Central memory CD8-positive, alpha-beta T cell (primary cell): ENCODE results near the gene RGS1.
A peak's percentile ranks its signal among the peaks of the same experiment; 100 is the strongest.

ENCODE experiments used
- ATAC-seq: fragments of 150-1000 bp; cut with Tn5 transposase; replicated peaks from 2 replicates; pipeline ENCODE4 v1.10.0; 2022; ENCODE audit warnings: mild to moderate bottlenecking, moderate FRiP score, moderate number of reproducible peaks; ENCODE audit not compliant: poor library complexity, severe bottlenecking; ENCODE audit errors: extremely low read depth
- DNase-seq, 2 donors: peaks; one replicate each; pipeline ENCODE4 v3.0.0; 2021; ENCODE audit warnings: low spot score in 2 of 2
- H3K27ac Mint-ChIP-seq: one replicate; pipeline ENCODE4 v1.8.0; 2022; ENCODE audit warnings: low read depth, mild to moderate bottlenecking, moderate library complexity, mixed read lengths
- H3K27me3 Mint-ChIP-seq: one replicate; pipeline ENCODE4 v1.8.0; 2022; ENCODE audit warnings: mixed read lengths
- H3K36me3 Mint-ChIP-seq: one replicate; pipeline ENCODE4 v1.8.0; 2022; ENCODE audit warnings: mild to moderate bottlenecking, moderate library complexity, mixed read lengths; ENCODE audit not compliant: insufficient read depth
- H3K4me1 Mint-ChIP-seq: one replicate; pipeline ENCODE4 v1.8.0; 2022; ENCODE audit warnings: mixed read lengths
- H3K4me3 Mint-ChIP-seq: one replicate; pipeline ENCODE4 v1.8.0; 2022; ENCODE audit warnings: mild to moderate bottlenecking, moderate library complexity, mixed read lengths
- H3K9me3 Mint-ChIP-seq: one replicate; pipeline ENCODE4 v1.8.0; 2022; ENCODE audit warnings: mixed read lengths

The RGS1 gene

DNA sequence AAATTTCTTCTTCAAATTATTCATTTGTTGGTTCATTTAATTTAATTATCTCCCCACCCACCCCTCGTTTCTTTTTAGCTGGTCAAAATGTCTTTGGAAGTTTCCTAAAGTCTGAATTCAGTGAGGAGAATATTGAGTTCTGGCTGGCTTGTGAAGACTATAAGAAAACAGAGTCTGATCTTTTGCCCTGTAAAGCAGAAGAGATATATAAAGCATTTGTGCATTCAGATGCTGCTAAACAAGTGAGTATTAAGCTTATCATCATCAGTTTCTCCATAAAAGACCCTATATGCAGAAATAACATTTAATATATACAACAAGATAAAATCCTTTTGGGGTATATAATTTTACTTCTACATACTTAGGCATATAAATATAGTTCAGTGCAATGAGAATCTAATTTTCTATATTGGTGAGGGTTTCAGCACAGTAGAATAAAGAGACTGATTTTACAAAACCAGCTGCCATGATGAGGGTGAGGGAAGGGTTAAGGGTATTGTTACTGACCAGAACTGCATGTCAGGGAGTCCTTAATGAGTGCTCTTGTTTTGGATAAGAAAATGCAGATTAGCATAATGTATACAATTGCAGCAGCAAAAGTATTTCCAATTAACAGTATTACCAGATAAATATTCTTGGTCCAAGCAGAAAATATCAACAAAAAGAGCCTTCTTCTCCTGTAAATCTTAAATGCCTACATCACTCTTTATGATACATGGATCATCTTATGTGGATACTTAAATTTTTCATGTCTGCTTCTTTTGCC is 2.8 kb downstream of the RGS1 start:
- ATAC-seq (no peak), DNase-seq (no peak)
- no peaks in the 10 kb centered on the region for H3K9me3 Mint-ChIP-seq
- H3K4me3 Mint-ChIP-seq, result peak overlapping the region; percentile 50
- peaks cover 48% of the 10 kb centered on the region for H3K4me1 Mint-ChIP-seq
- peaks cover 32% of the 10 kb centered on the region for H3K36me3 Mint-ChIP-seq
- peak overlapping the region; percentile 98 for H3K27ac Mint-ChIP-seq
- H3K27me3 Mint-ChIP-seq, result no peaks in the 10 kb centered on the region

DNA sequence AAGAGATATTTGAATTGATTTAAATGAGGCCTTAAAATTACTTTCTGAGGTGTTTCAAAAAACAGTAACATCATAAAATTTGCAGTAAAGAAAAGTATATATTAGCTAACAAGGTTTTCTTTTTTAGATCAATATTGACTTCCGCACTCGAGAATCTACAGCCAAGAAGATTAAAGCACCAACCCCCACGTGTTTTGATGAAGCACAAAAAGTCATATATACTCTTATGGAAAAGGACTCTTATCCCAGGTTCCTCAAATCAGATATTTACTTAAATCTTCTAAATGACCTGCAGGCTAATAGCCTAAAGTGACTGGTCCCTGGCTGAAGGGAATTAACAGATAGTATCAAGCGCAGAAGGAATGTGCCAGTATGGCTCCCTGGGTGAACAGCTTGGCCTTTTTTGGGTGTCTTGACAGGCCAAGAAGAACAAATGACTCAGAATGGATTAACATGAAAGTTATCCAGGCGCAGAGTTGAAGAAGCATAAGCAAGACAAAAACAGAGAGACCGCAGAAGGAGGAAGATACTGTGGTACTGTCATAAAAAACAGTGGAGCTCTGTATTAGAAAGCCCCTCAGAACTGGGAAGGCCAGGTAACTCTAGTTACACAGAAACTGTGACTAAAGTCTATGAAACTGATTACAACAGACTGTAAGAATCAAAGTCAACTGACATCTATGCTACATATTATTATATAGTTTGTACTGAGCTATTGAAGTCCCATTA is 3.6 kb downstream of the RGS1 start:
- peaks cover 40% of the 10 kb centered on the region for H3K4me1 Mint-ChIP-seq
- no peaks in the 10 kb centered on the region for H3K27me3 Mint-ChIP-seq
- peak overlapping the region; percentile 98 for H3K27ac Mint-ChIP-seq
- H3K36me3 Mint-ChIP-seq, result peaks cover 32% of the 10 kb centered on the region
- DNase-seq (no peak), ATAC-seq (no peak)
- H3K4me3 Mint-ChIP-seq, result peak overlapping the region; percentile 50
- H3K9me3 Mint-ChIP-seq, result no peaks in the 10 kb centered on the region

DNA sequence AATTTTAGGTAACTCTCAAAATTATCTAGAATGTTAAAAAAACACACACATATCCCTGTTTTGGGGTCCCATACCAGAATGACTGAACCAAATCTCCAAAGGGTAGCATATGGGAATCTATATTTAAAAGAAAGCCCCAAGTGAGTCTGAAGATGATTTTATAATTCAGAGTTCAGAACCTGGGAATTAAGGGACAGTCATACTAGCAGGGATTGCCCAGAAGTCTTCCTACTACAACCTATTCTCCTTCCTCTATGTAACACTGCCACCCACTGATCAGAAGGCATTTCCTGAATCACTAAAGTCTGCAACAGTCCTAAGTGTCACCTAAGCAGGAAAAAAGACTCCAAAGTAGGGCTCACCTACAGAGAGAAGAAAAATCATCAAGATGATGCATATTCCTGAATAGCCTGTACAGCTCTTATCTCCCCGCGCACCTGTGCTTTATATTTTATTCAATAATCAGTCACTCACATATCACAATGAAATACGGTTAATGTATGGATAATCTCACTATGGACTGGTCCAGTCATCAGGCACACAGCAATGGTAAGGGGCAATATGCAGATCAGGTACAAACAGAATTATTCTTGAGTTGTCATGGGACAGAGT is 4.9 kb downstream of the RGS1 start:
- Mint-ChIP-seq H3K27ac (peak overlapping the region; percentile 98), H3K36me3 (peaks cover 30% of the 10 kb centered on the region), H3K4me1 (peaks cover 36% of the 10 kb centered on the region), H3K9me3 (no peaks in the 10 kb centered on the region), H3K27me3 (no peaks in the 10 kb centered on the region), H3K4me3 (no peak overlapping the region)
- no peak for DNase-seq
- ATAC-seq, result peak; percentile 9

DNA sequence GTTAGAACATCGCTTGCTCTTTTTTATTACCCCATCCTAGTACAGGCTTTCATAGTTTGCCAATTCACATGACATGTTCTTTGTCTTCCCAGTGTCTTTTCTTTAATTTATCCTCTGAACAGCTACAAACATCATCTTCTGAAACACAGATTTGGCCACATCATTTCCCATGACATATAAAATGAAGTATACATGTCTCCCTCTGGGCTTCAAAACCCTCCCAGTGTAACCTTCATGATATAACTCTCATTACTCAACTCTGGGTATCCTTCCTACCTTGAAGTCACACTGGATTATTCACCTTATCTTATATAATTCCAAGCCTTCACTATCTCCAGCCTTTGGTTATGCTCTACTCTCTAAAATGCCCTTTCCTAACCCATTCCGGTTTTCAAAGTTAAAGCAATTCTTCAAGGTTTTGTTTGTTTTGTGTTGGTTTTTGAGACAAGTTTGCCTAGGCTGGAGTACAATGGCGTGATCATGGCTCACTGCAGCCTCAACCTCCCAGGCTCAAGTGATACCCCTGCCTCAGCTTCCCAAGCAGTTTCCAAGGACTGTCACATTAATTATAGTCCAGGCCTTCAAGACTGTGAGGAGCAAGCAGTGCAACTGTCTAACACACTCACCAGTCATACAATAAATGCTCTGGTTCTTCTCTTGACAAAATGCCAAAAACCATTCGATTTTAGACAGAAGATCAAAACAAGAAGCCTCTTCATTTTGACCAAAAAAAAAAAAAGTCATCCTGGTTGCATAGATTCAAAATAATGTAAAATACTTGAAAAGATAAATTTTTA is 5.8 kb downstream of the RGS1 start:
- Mint-ChIP-seq H3K4me3 (no peak overlapping the region), H3K4me1 (peaks cover 31% of the 10 kb centered on the region), H3K27ac (peak overlapping the region; percentile 98), H3K9me3 (no peaks in the 10 kb centered on the region), H3K27me3 (no peaks in the 10 kb centered on the region), H3K36me3 (peaks cover 25% of the 10 kb centered on the region)
- DNase-seq, result no peak
- no peak for ATAC-seq

DNA sequence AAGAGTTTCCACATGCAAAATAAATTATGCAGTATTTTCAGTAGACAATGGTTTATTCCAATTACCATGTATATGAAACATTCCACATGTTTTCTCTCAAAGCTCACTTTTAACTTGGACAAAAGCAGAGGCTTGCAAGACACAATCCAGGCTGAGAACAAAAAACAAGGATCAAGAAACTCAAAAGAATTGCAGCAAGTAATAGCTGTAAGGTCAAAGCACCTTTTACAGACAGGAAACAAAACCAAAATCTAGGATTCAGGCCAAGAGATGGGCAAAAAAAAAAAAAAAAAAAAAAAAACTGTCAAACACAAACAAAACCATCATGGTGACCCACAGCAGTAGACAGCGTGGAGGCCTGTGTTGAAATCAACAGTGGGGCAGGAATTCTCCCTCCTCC is 9.3 kb downstream of the RGS1 start:
- Mint-ChIP-seq H3K9me3 (no peaks in the 10 kb centered on the region), H3K36me3 (peaks cover 4% of the 10 kb centered on the region), H3K4me1 (peaks cover 7% of the 10 kb centered on the region), H3K27ac (no peak overlapping the region), H3K4me3 (no peak overlapping the region), H3K27me3 (no peaks in the 10 kb centered on the region)
- ATAC-seq (no peak), DNase-seq (no peak)

DNA sequence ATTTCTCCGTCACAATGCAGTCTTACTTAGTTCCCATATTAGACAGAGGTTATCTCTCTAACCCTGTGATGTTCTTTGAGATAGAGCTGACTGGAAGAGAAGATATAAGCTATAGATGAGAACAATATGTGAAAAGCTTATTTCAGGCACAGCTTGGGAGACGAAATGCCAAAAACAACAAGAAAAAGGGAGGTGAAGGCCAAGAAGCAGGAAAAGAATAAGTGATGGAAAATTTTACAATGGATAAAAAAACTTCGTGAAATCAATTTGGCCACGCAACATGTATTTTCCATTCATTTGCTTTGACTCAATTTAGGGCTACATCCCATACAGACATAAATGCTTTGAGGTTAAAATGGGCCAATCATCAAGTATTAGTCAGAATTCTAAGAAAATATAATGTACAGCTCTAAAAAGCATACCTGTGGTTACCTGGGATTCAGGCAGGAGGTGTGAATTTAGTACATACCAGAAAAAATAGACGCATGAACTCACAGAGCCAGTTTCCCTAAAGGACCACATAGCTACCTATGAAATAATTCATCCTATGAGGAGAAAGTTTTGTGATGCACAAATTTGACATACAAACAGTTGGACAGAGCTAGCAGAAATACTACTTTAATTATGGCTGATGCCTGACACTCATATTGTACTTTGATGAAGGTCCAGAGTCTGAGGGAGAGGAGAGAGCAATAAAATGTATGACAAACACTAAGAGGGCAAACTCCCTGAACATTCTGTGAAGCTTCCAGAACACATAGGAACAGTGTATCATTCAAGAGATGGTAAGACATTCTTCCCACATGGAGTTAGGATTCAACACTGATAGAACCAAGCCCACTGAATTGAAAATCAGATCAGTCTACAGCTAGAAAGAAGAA is 12.1 kb downstream of the RGS1 start:
- no peak overlapping the region for H3K4me3 Mint-ChIP-seq
- ATAC-seq (no peak), DNase-seq (no peak)
- H3K27ac Mint-ChIP-seq, result no peak overlapping the region
- H3K27me3 Mint-ChIP-seq, result no peaks in the 10 kb centered on the region
- H3K36me3 Mint-ChIP-seq, result no peaks in the 10 kb centered on the region
- H3K4me1 Mint-ChIP-seq, result peaks cover 7% of the 10 kb centered on the region
- H3K9me3 Mint-ChIP-seq, result no peaks in the 10 kb centered on the region

DNA sequence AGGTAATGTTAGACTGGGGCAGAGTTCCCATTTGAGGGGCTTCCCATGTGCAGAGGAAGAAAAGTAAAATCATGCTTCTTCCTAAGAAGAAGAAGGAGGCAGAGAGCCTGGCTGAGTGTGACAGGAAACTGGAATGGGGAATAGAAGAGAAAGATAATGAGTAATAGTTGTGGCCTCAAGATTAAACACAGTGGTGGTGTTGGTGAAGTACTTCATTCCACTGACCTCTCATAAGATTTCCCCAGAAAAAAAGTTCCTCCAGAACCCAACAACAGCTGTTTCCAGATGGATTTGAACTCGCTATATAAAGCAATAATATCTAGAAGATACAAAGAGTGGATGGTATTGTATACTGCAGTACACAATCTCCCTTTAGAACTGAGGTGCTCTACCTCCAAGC is 13.0 kb downstream of the RGS1 start:
- ATAC-seq (no peak), DNase-seq (no peak)
- Mint-ChIP-seq H3K27me3 (no peaks in the 10 kb centered on the region), H3K4me1 (peaks cover 7% of the 10 kb centered on the region), H3K9me3 (no peaks in the 10 kb centered on the region), H3K27ac (no peak overlapping the region), H3K4me3 (no peak overlapping the region), H3K36me3 (no peaks in the 10 kb centered on the region)

DNA sequence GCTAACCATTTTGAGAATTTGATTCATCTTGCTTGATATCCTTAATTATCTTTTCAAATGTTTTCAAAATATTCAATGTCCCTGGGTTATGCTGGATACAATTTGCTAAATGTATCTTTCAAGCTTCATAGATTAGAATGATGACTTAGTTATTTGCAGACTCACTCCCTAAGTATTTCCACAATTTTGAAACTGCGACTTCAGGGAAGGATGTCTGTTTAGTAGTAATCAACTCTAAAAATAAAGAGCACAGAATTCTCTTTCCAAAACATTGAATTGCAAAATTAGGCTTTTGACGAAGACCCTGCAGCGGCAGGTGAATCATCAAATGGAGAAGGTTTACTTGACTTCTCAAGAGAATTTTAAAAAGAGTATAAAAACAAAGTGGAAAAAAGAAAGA is 14.2 kb downstream of the RGS1 start:
- Mint-ChIP-seq H3K9me3 (no peaks in the 10 kb centered on the region), H3K27me3 (no peaks in the 10 kb centered on the region), H3K4me1 (peaks cover under 1% of the 10 kb centered on the region), H3K36me3 (no peaks in the 10 kb centered on the region), H3K4me3 (no peak overlapping the region), H3K27ac (peak overlapping the region; percentile 7)
- DNase-seq, result no peak
- ATAC-seq, result no peak

DNA sequence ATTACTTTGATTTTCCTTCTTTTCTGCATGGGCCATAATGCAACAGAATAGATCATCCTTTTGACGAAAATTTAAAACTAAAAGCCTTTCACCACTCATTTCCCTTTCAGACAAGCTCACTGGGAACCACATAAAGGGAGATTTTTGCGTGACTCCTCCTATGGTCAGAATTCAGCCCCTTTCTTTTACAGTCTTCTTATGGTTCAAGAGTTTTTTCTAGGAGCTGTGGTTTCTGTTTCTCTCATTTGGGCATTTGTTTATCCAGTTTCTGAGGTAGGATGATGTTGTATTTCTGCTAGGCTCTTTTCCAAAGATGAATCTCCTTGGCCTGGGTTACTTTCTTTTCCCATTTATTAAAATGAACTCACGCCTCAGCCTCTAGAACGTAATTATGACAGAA is 16.9 kb downstream of the RGS1 start:
- Mint-ChIP-seq H3K27me3 (no peaks in the 10 kb centered on the region), H3K4me1 (no peaks in the 10 kb centered on the region), H3K9me3 (no peaks in the 10 kb centered on the region), H3K27ac (no peak overlapping the region), H3K4me3 (no peak overlapping the region), H3K36me3 (no peaks in the 10 kb centered on the region)
- DNase-seq (no peak), ATAC-seq (no peak)

DNA sequence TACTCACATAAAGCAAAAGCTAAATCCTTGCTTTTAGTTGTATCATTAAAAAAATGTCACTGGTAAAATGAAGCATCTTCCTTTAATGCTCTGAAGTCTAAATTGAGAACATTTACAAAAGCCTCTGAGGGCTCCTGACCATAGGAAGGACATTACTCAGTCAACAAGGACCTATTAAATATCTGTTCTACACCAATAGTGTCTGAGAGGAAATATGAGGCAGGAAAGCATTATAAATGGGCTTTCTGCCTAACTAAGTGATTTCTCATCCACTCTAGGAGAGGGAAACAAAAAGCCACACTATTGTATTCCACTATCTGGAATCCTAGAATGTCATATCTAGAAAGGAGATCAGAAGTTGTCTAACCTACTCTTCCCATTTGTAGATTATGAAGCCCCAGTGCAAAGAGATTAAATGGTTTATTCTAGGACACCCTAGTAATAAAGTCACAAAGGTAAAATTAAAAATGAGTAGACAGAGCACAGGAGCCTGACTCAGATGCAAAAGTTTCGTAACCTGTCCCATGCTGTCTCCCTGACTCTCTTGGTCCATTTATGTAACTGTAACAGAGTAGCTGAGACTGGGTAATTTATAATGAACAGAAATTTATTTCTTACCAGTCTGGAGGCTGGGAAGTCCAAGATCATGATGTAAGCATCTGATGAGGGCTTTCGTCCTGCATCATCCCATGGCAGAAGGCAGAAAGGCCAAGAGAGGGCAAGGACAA is 17.6 kb downstream of the RGS1 start:
- ATAC-seq (no peak), DNase-seq (no peak)
- H3K9me3 Mint-ChIP-seq, result no peaks in the 10 kb centered on the region
- H3K27ac Mint-ChIP-seq, result no peak overlapping the region
- H3K4me1 Mint-ChIP-seq, result no peaks in the 10 kb centered on the region
- H3K4me3 Mint-ChIP-seq, result no peak overlapping the region
- no peaks in the 10 kb centered on the region for H3K27me3 Mint-ChIP-seq
- H3K36me3 Mint-ChIP-seq, result no peaks in the 10 kb centered on the region

DNA sequence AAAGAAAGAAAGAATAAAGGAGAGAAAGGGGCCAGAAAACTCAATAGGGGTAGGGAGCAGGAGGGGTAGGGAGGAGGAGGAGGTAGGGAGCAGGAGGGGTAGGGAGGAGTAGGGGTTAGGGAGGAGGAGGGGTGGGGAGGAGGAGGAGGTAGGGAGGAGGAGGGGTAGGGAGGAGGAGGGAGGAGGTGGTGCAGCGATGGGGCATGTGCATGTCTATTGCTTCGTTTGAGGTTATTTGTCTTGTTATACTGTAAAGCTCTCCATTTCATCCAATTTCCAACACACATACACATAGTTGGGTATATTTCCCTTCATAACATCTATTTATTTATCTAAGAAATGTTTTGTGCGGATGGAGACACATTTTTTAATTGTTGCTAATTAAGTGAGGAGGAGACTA is 19.7 kb downstream of the RGS1 start:
- no peak for DNase-seq
- no peaks in the 10 kb centered on the region for H3K36me3 Mint-ChIP-seq
- no peak overlapping the region for H3K27ac Mint-ChIP-seq
- no peaks in the 10 kb centered on the region for H3K4me1 Mint-ChIP-seq
- no peaks in the 10 kb centered on the region for H3K27me3 Mint-ChIP-seq
- H3K4me3 Mint-ChIP-seq, result no peak overlapping the region
- ATAC-seq, result no peak
- no peaks in the 10 kb centered on the region for H3K9me3 Mint-ChIP-seq
